ENCODE data around the gene GGCX. TPM values are rescaled to one million over a fixed set of nuclear protein-coding genes. Genes with fewer than 3 reads are reported as not detected.

The GGCX gene
- total and polyA plus RNA-seq, 2 of the 13 experiments (the other 11 are each of a cell fraction or from before 2014, with no cell fraction given) = 72.5 to 103 TPM

DNA sequence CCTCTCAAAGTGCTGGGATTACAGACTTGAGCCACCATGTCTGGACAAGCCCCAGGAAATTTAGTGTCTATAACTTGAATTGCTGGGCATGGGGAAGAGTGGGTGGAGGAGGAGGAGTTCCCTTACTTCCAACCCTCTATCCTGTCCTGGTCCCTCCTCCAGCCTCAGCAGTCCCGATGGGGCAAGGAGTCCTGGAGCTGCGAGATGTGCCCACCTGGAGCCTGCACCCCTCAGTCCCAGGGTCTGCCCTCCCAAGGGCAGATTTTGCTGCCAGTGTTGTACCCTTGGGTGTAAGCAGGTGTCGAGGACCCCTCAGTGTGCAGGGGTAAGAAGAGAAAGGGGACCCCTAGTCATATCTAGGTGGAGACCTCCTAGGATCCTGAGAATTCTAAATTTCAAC is 18.9 kb upstream of the GGCX start (continued):
- TF ChIP-seq E2F2 (CRISPR knock-in tag; IDR thresholded peaks at IDR 0.05; ENCODE audit: borderline replicate concordance) (no peak), EHMT2 (IDR thresholded peaks at IDR 0.05; ENCODE audit: borderline replicate concordance, low read depth, low read length) (no peak), RXRA (CRISPR knock-in tag; IDR thresholded peaks at IDR 0.05) (no peak)

DNA sequence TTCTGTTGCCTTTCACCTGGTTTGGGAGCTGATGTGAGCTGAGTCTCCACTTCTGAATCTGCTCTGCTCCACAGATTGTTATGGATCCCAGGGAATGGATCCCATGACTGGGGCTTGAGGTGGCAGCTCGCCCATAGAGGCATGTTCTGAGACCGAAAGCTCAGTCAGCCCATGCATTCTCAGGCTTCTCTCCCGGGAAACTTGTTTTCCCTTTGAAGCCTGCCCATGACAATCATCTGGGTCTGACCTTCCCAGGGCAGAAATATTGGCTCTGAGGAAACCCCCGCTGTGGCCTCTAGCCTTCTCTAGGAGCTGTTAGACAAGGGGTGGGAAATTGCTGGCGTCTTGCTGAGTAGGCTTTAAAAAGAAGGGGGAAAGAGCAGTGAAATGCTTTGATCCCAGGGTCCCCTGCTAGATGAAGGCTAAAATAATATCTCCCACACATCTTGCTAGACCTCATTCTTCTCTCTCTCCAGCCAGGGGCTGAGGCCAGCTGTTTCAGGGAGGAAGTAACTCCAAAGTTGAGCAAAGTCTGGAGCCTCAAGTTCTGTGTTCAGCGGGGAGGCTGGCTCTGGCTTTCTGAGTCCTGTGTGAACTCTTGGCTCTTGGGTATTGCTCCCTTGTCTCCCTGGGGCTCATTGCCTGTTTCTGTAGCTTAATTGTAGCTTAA is 18.1 kb upstream of the GGCX start:
- 58% methylated on average over 6 of the region's 6 CpGs for WGBS (ENCODE audit: low lambda C conversion rate)
- H3K27ac ChIP-seq (ENCODE audit: extremely low read length, insufficient read depth, low read length) = peak overlapping the region; percentile 33
- ATAC-seq (no peak), DNase-seq (ENCODE audit: low spot score) (no peak), FAIRE-seq (no peak)
- intact Hi-C loops (cut with micrococcal nuclease; ENCODE audit: unreplicated experiment) = no loop called here
- CTCF ChIA-PET (ENCODE audit: low intra/inter-chr PET ratio, low total read pairs) = no interaction called here
- no peaks in the 10 kb centered on the region; a peak in 1 of 5 replicates for H3K27me3 ChIP-seq (ENCODE audit: control insufficient read depth in 1 of 2, insufficient read depth in 2 of 2, low read length in 2 of 2)
- peaks cover 12% of the 10 kb centered on the region for H3K79me2 ChIP-seq (ENCODE audit: insufficient read depth, low read length)
- BruUV-seq (replicated peaks) = TSS peak; percentile 55
- no peaks in the 10 kb centered on the region for H4K20me1 ChIP-seq (ENCODE audit: insufficient read depth, low read length)
- peak overlapping the region; percentile 95 for H3K4me2 ChIP-seq (ENCODE audit: low read depth, low read length)
- H3K9ac ChIP-seq (ENCODE audit: insufficient read depth, low read depth, low read length) = peak overlapping the region; percentile 80
- H2AFZ ChIP-seq (ENCODE audit: low read length) = no peak overlapping the region
- POLR2A ChIA-PET = interaction anchor here (0.7 to 12.7 kb wide), 8 partner anchors 8 to 160 kb away, joined by 3 to 201 read pairs (median 24); partner anchors contain the start of genes GGCX, MAT2A, RNF181 and SH2D6
- in situ Hi-C loops (cut with HindIII; ENCODE audit: extremely low pct_ligation_motif_present, low pct_unique_long_range_greater_than_20kb) = no loop called here
- peaks cover 66% of the 10 kb centered on the region for H3K4me1 ChIP-seq (ENCODE audit: insufficient read depth, low read length)
- H3K9me3 ChIP-seq (ENCODE audit: low read length) = no peaks in the 10 kb centered on the region
- peak overlapping the region in 1 of 3 experiments; percentile 90; a peak in 2 of 6 replicates for H3K4me3 ChIP-seq (replicated peaks in 1 of 3; ENCODE audit: insufficient read depth in 1 of 3, low read depth in 2 of 3, low read length in 3 of 3)
- H3K36me3 ChIP-seq (replicated peaks in 1 of 2; ENCODE audit: control insufficient read depth in 1 of 2, insufficient read depth in 2 of 2, low read length in 2 of 2) = peaks cover 0 to 7% of the 10 kb centered on the region in 2 experiments; a peak in 4 of 5 replicates
- TF ChIP-seq SP140L (CRISPR knock-in tag; IDR thresholded peaks at IDR 0.05; ENCODE audit: borderline replicate concordance) (no peak), ZNF138 (CRISPR knock-in tag; IDR thresholded peaks at IDR 0.05; ENCODE audit: low read depth) (no peak), REXO4 (CRISPR knock-in tag; IDR thresholded peaks at IDR 0.05; ENCODE audit: borderline replicate concordance) (no peak), ZNF740 (CRISPR knock-in tag; IDR thresholded peaks at IDR 0.05) (no peak), SAP130 (CRISPR knock-in tag; IDR thresholded peaks at IDR 0.05; ENCODE audit: low read depth) (0 out of 2 replicates have a peak, but pooled peaks have one; percentile 17), ZNF780A (CRISPR knock-in tag; IDR thresholded peaks at IDR 0.05) (no peak), HIC2 (CRISPR knock-in tag; IDR thresholded peaks at IDR 0.05; ENCODE audit: low read depth) (no peak), PCBP2 (optimal IDR thresholded peaks at IDR 0.05; ENCODE audit: low read depth, low read length, poor library complexity, severe bottlenecking) (no peak), THAP11 (CRISPR knock-in tag; IDR thresholded peaks at IDR 0.05) (no peak), ZNF639 (CRISPR knock-in tag; conservative IDR thresholded peaks at IDR 0.05) (no peak), POLR2AphosphoS5 (IDR thresholded peaks at IDR 0.05; ENCODE audit: low read depth, low read length) (no peak), RCOR2 (CRISPR knock-in tag; IDR thresholded peaks at IDR 0.05) (no peak), ZBTB7B (CRISPR knock-in tag; IDR thresholded peaks at IDR 0.05) (no peak)

Data from HepG2 (cell line).